Measurements from ENCODE around the gene VWA3B. TPM values are rescaled to one million over a fixed set of nuclear protein-coding genes. Genes with fewer than 3 reads are reported as not detected.

VWA3B gene
- not detected in 2 replicates for polyA plus RNA-seq (2011; rRNA removed)
- not detected in 2 replicates for polyA plus RNA-seq (2012; cell fraction: cytosol; rRNA removed)
- polyA plus RNA-seq (2012; cell fraction: nucleus; rRNA removed) = not detected in 2 replicates
- polyA plus RNA-seq (2017; fragmentation: RNase III; extraction: RNeasy Plus Mini Kit Qiagen cat#74134 plus additional on column Dnase treatment) = not detected in 3 replicates
- polyA minus RNA-seq (2011; rRNA and poly(A)+ RNA removed) = 0.10 TPM in 1 of 2 replicates, not detected in the other

- FAIRE-seq = no peak
- DNase-seq (ENCODE audit: low read depth in 1 of 2, low spot score in 1 of 2) = peak; percentile 60 to 75
- Histone ChIP-seq H3K4me2 (peak within 1 kb of the TSS; percentile 97), H3K27ac (no peak within 1 kb of the TSS), H3K4me3 (peak within 1 kb of the TSS; percentile 66), H3K4me1 (peaks cover 9% of the 10 kb centered on the region; the same call in 1 of the 3 replicates), H3K9me3 (no peaks in the 10 kb centered on the region)
- ChIA-PET CTCF (interaction anchor here (0.9 kb wide), 1 partner anchor 14 kb away, joined by 3 read pairs; no protein-coding TSS in a partner anchor), POLR2A (no interaction called here)
- 4% methylated on average over 24 of the region's 74 CpGs for WGBS (ENCODE audit: missing lambda C conversion rate)
- TF ChIP-seq USF2 (IDR thresholded peaks at IDR 0.05) = no peak
- no peak for TF ChIP-seq HES2 (IDR thresholded peaks at IDR 0.05)
- TF ChIP-seq E2F6 (IDR thresholded peaks at IDR 0.05; ENCODE audit: borderline replicate concordance, low read depth) = 0 out of 2 replicates have a peak, but pooled peaks have one; percentile 1
- peak; percentile 97 for TF ChIP-seq RNF2 (IDR thresholded peaks at IDR 0.05; ENCODE audit: borderline replicate concordance, low read depth)
- peak; percentile 27; the same call in 1 of the 2 replicates for TF ChIP-seq MAX (IDR thresholded peaks at IDR 0.05)
- peak; percentile 95 for TF ChIP-seq CBX8 (IDR thresholded peaks at IDR 0.05)
- no peak for TF ChIP-seq REST (IDR thresholded peaks at IDR 0.05)
- peak; percentile 97 to 98 for ATAC-seq
Observed at GRCh38 chr2:98086491-98087446, at the start of gene VWA3B. Gene VWA3B (plus strand): TSS chr2:98087167. CDS start chr2:98093093, 5,926 bp downstream.

- no peak overlapping the region for H3K4me3 ChIP-seq
- 49% methylated on average over 2 of the region's 2 CpGs for WGBS (ENCODE audit: missing lambda C conversion rate)
- H3K9me3 ChIP-seq = no peaks in the 10 kb centered on the region
- H3K4me2 ChIP-seq = no peak overlapping the region
- POLR2A ChIA-PET = no interaction called here
- no peak for DNase-seq (ENCODE audit: low read depth in 1 of 2, low spot score in 1 of 2)
- CTCF ChIA-PET = interaction anchor here (1.5 kb wide), 1 partner anchor 230 kb away, joined by 4 read pairs; no protein-coding TSS in a partner anchor
- no peak for FAIRE-seq
- no peak for ATAC-seq
- TF ChIP-seq RFX5 (IDR thresholded peaks at IDR 0.05) = no peak
- TF ChIP-seq FOSL2 (IDR thresholded peaks at IDR 0.05) = no peak
- no peak for TF ChIP-seq FOSL2 (CRISPR knock-in tag; IDR thresholded peaks at IDR 0.05)
- H3K4me1 ChIP-seq = no peaks in the 10 kb centered on the region
- H3K27ac ChIP-seq = no peak overlapping the region
Observed at GRCh38 chr2:98037206-98037605, 49.8 kb upstream of the VWA3B start.

GRCh38 chr2:98037666-98038336 lies 49.2 kb upstream of the VWA3B start:
- ATAC-seq (no peak), DNase-seq (ENCODE audit: low read depth in 1 of 2, low spot score in 1 of 2) (no peak), FAIRE-seq (no peak)
- H3K9me3 ChIP-seq = no peaks in the 10 kb centered on the region
- no peak overlapping the region for H3K27ac ChIP-seq
- H3K4me1 ChIP-seq = no peaks in the 10 kb centered on the region
- POLR2A ChIA-PET = no interaction called here
- no peak overlapping the region for H3K4me2 ChIP-seq
- 54% methylated on average over 2 of the region's 2 CpGs for WGBS (ENCODE audit: missing lambda C conversion rate)
- CTCF ChIA-PET = interaction anchor here (1.5 kb wide), 1 partner anchor 231 kb away, joined by 4 read pairs; no protein-coding TSS in a partner anchor
- H3K4me3 ChIP-seq = no peak overlapping the region
- TF ChIP-seq RFX5 (IDR thresholded peaks at IDR 0.05) (no peak), BCL3 (IDR thresholded peaks at IDR 0.05) (no peak), BHLHE40 (IDR thresholded peaks at IDR 0.05; ENCODE audit: low read depth, low read length) (no peak), ELK1 (IDR thresholded peaks at IDR 0.05; ENCODE audit: low read depth, low read length) (no peak), FOSB (CRISPR knock-in tag; IDR thresholded peaks at IDR 0.05) (no peak), MAZ (IDR thresholded peaks at IDR 0.05; ENCODE audit: borderline replicate concordance, low read depth, low read length) (no peak), PHF8 (IDR thresholded peaks at IDR 0.05; ENCODE audit: borderline replicate concordance, low read depth) (no peak), CHD4 (IDR thresholded peaks at IDR 0.05; ENCODE audit: borderline replicate concordance) (no peak), EHMT2 (IDR thresholded peaks at IDR 0.05; ENCODE audit: low read depth) (no peak)
